ENCODE results near the gene ARFGEF3.

DNA sequence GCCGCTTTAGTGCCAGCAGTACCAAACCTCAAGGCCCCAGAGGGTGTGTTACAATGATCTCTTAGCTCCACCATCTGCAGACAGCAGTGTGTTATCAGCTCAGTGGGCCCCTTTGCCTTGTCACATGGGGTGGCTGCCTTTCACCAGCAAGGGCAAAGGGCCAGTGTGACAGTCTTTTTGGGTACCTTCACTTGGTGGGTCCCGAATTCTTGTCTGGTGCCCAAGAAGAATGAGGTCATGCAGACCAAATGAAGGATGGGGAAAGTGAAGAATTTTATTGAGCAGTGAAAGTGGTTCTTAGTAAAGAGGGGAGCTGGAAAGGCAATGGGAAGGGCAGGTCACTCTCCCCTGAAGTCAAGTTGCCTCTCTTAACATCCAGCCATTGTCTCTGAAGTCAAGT lies 213.1 kb downstream of the ARFGEF3 start:
- TF ChIP-seq, protein P1, sequence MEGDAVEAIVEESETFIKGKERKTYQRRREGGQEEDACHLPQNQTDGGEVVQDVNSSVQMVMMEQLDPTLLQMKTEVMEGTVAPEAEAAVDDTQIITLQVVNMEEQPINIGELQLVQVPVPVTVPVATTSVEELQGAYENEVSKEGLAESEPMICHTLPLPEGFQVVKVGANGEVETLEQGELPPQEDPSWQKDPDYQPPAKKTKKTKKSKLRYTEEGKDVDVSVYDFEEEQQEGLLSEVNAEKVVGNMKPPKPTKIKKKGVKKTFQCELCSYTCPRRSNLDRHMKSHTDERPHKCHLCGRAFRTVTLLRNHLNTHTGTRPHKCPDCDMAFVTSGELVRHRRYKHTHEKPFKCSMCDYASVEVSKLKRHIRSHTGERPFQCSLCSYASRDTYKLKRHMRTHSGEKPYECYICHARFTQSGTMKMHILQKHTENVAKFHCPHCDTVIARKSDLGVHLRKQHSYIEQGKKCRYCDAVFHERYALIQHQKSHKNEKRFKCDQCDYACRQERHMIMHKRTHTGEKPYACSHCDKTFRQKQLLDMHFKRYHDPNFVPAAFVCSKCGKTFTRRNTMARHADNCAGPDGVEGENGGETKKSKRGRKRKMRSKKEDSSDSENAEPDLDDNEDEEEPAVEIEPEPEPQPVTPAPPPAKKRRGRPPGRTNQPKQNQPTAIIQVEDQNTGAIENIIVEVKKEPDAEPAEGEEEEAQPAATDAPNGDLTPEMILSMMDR (IDR thresholded peaks at IDR 0.05) = no peak
- no peak for TF ChIP-seq EZH2 (IDR thresholded peaks at IDR 0.05)
